Epithelial cell of proximal tubule (primary cell): ENCODE results near the gene BORCS8. TPM values are rescaled to one million over a fixed set of nuclear protein-coding genes. Genes with fewer than 3 reads are reported as not detected.

Source experiments
- DNase-seq: peaks from one replicate; pipeline ENCODE4 v3.0.0-alpha.2; 2011; ENCODE audit warnings: low read depth
- H3K4me3 ChIP-seq: 2 replicates; pipeline ENCODE4 v1.5.1; 2011; ENCODE audit warnings: low read depth, mild to moderate bottlenecking, low read length
- total RNA-seq: library from RNA; depleted of rRNA; stranded (reverse); fragments of >200 nt; gene quantifications from 2 replicates; pipeline ENCODE4 v1.2.3, GENCODE V29; 2015
- TF ChIP-seq, protein P1 (sequence below): conservative IDR thresholded peaks from 2 replicates; pipeline ENCODE4 v1.5.1; 2012; ENCODE audit warnings: low read depth, mild to moderate bottlenecking, low read length

Gene BORCS8
- total RNA-seq, 1 donor from 2014 or later: 27.4 TPM

GRCh38 chr19:19214159-19214490 lies 22.2 kb upstream of the BORCS8 start:
- DNase-seq: no peak
- no peak overlapping the region for H3K4me3 ChIP-seq
- TF ChIP-seq, protein P1, sequence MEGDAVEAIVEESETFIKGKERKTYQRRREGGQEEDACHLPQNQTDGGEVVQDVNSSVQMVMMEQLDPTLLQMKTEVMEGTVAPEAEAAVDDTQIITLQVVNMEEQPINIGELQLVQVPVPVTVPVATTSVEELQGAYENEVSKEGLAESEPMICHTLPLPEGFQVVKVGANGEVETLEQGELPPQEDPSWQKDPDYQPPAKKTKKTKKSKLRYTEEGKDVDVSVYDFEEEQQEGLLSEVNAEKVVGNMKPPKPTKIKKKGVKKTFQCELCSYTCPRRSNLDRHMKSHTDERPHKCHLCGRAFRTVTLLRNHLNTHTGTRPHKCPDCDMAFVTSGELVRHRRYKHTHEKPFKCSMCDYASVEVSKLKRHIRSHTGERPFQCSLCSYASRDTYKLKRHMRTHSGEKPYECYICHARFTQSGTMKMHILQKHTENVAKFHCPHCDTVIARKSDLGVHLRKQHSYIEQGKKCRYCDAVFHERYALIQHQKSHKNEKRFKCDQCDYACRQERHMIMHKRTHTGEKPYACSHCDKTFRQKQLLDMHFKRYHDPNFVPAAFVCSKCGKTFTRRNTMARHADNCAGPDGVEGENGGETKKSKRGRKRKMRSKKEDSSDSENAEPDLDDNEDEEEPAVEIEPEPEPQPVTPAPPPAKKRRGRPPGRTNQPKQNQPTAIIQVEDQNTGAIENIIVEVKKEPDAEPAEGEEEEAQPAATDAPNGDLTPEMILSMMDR: no peak

DNA sequence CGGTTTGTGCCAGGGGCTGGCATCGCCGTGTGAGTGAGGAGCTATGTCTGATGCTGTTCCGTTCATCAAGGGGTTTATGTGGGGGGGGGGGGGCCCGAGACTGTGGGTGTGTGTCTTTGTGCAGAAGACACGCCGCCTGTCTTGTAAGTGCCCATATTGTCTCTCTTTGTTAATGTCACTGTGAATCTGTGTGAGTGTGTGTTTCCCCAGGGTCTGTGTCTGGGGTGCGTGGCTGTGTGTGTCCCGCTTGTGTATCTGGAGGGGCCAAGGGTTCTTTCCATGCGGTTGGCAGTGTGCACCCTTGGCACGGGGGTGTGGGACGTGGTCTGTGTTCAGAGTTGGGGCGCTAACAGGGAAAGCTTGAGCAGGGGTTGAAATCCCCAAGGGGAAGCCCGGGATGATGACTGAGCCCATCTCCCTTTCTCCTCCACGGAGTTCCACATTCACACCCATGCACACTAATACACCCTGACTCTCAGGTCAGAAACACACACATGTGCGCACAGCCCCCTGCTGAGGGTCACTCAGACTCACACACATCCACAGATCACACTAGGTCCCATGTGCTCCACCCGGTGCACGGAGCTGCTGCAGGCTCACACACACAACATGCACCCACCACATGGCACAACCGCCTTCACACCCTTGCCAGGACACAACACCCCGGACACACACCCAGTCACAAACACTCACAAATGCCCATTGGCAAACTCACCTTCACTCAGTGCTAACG lies 21.6 kb upstream of the BORCS8 start:
- H3K4me3 ChIP-seq: no peak overlapping the region
- no peak for DNase-seq
- TF ChIP-seq, protein P1: no peak

DNA sequence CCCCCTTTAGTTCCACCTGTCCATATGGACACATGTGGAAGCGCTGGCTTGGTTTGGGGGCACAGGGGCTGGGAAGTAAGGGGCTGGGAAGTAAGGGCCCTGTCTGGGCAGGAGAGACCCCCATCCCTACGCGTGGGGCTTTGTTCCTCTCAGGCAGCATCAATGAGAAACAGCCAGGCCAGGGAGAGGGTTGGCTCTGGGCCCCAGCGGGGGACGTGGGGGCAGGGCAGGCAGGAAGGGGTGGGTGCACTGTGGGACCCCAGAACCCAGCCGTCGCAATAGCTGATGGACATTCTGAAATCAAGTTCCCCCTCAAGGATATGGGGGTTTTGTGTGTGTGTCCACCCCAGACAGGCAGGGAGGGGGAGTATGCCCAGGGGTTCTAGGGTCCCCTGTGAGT lies 21.0 kb upstream of the BORCS8 start:
- H3K4me3 ChIP-seq: no peak overlapping the region
- TF ChIP-seq, protein P1: no peak

DNA sequence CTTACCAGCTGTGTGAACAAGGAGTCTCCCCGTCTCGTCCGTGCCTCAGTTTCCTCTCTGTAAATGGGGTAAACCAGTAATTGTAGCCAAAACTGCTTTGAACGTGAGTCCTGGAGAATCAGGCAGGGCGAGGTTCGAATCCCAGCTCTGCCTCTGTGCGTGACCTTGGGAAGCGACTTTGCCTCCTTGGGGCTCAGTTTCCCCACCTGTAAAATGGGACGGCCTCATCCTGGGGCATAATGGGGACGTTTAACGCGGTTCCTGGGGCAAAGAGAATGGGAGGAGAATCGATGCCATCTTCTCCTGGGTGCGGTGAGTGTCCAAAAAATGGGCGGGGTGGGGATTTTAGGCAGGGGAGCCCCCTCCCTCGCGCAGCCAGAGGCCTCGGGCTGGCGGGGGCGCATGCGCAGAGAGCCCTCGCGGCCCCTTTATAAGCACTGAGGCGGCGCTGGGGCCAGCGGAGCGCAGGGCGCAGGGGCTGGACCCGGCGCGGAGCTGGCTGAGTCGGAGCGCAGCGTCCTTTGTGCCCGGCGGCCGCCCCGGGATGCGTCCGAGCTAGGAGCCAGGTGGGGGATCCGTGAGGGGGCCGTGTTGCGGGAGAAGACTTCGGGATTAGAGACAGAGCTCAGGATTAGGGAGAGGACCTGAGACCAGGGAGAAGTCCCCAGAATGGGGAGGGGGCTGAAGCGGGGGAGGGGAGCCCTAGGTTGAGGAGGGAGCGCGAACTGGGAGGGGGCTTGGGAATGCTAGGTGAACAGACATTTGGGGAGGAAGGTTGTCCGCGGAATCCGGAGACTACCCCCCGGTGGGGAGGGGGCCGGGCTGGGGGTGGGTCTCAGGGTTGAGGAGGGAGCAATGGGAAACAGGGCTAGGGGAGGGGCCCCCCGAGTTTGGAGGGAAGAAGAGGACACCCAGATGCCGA lies 19.8 kb upstream of the BORCS8 start, which contains the start of gene NCAN:
Gene NCAN (plus strand): TSS at position 460 of the 922 bp plus-strand sequence. CDS start 4,996 bp downstream, outside the sequence.
- no peak for DNase-seq
- TF ChIP-seq, protein P1: no peak
- no peak within 1 kb of the TSS for H3K4me3 ChIP-seq

More for the DNA sequence above, 21.0 kb upstream of the BORCS8 start:
- DNase-seq: no peak

DNA sequence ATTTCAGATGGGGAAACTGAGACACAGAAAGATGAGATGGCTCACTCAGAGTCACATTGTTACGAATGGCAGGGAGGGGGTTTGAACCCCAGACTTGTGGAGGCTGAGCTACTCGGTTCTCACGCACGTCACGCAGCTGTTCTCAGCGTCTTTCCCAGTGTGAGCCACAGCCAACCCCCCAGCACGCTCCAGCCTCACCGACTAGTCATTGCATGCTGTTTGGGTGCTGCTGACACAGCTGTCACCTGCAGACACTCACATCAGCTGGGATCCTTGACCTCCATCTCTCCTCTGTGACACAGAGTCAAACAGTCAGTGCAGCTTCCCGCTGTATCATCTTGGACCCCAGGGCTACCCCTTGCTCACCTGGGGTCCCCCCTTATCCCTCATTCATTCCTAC lies 17.4 kb upstream of the BORCS8 start:
- TF ChIP-seq, protein P1: no peak
- H3K4me3 ChIP-seq: no peak overlapping the region
- no peak for DNase-seq

DNA sequence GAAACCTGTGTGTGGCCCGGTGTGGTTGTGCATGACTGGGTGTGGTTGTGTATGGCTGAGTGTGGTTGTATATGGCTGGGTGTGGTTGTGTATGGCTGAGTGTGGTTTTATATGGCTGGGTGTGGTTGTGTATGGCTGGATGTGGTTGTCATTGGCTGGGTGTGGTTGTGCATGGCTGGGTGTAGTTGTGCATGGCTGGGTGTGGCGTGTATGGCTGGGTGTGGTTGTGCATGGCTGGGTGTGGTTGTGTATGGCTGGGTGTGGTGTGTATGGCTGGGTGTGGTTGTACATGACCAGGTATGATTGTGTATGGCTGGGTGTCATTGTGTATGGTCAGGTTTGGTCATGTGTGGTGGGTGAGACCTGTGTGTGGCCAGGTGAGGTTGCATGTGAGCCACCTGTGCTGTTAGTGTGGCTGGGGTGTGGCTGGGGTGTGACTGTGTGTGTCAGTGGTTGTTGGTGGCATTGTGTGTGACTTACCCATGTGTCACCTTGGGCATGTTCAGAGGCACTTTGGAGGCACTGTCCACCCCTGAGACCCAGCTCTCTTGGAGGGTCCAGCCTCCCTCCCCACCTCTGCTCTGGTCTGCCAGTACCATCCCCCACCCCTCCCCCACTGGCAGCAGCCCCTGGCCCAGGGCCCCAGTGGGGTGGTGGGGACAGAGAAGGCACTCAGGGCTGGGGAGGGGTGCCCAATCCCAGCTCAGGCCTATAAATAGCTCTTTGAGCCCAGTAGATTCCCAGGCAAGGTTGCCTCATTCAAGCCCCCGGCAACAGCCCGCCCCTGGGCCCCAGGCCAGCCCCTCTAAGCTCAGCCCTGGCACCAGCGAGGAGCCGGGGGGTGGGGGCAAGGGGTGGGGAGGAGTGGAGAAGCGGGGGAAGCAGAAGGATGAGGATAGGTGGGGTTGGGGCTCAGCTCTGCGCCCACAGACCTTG lies 16.0 kb upstream of the BORCS8 start:
- no peak overlapping the region for H3K4me3 ChIP-seq
- TF ChIP-seq, protein P1: no peak
- DNase-seq: no peak
